Osteoblast (primary cell): ENCODE results near the gene OR2G6. TPM values are rescaled to one million over a fixed set of nuclear protein-coding genes. Genes with fewer than 3 reads are reported as not detected.
"Not testable (repeated sequence)": the region's sequence is repeated elsewhere in the genome, so short reads cannot be mapped to it uniquely, and the experiment has no call there.

Experiments used
- DNase-seq: peaks from one replicate; pipeline ENCODE4 v3.0.0; 2011; ENCODE audit warnings: low spot score, mixed read lengths; ENCODE audit not compliant: insufficient read length; ENCODE audit errors: missing footprints
- H2AFZ ChIP-seq: 2 replicates; pipeline ENCODE4 v1.6.0; 2011; ENCODE audit warnings: mild to moderate bottlenecking, low read length
- H3K27ac ChIP-seq: 2 replicates; pipeline ENCODE4 v1.5.1; 2011; ENCODE audit warnings: mild to moderate bottlenecking, low read depth, low read length, moderate library complexity
- H3K27me3 ChIP-seq: 2 replicates; pipeline ENCODE4 v1.6.0; 2012; ENCODE audit warnings: mild to moderate bottlenecking, control low read depth, inconsistent platforms, low read length, moderate library complexity; ENCODE audit not compliant: insufficient read depth
- H3K36me3 ChIP-seq: 2 replicates; pipeline ENCODE4 v1.5.1; 2011; ENCODE audit warnings: mild to moderate bottlenecking, low read length, control low read depth, moderate library complexity; ENCODE audit not compliant: insufficient read depth
- H3K4me1 ChIP-seq: 2 replicates; pipeline ENCODE4 v1.5.1; 2011; ENCODE audit warnings: mild to moderate bottlenecking, low read length, control low read depth, moderate library complexity; ENCODE audit not compliant: insufficient read depth
- H3K4me2 ChIP-seq: 2 replicates; pipeline ENCODE4 v1.6.0; 2011; ENCODE audit warnings: mild to moderate bottlenecking, low read length; ENCODE audit not compliant: insufficient read depth
- H3K4me3 ChIP-seq: fragments of 200-600 bp; sonication (generic); 3 replicates; pipeline ENCODE4 v1.5.1; 2012; ENCODE audit warnings: mild to moderate bottlenecking, low read length, inconsistent platforms; ENCODE audit not compliant: insufficient read depth
- H3K79me2 ChIP-seq: 2 replicates; pipeline ENCODE4 v1.6.0; 2012; ENCODE audit warnings: mild to moderate bottlenecking, low read length, control low read depth, inconsistent platforms; ENCODE audit not compliant: insufficient read depth
- H3K9me3 ChIP-seq: 2 replicates; pipeline ENCODE4 v1.5.1; 2011; ENCODE audit warnings: low read depth, low read length, control low read depth
- H4K20me1 ChIP-seq: 2 replicates; pipeline ENCODE4 v1.6.0; 2012; ENCODE audit warnings: mild to moderate bottlenecking, low read length, control low read depth; ENCODE audit not compliant: insufficient read depth
- CTCF ChIP-seq: IDR thresholded peaks from 2 replicates; pipeline ENCODE4 v1.5.1; 2011; ENCODE audit warnings: mild to moderate bottlenecking, low read depth, low read length, moderate library complexity; ENCODE audit errors: extremely low read depth
- total RNA-seq: library from RNA; depleted of rRNA; stranded (reverse); fragments of >200 nt; gene quantifications from 2 replicates; pipeline ENCODE4 v1.2.3, GENCODE V29; 2012

OR2G6 gene
- not detected in 2 replicates for total RNA-seq

GRCh38 chr1:248507773-248508172, at the start of gene OR2G6:
TSS of gene OR2G6 (plus strand) at chr1:248508073. CDS start at chr1:248521647, 13,574 bp downstream.
- H3K4me3 ChIP-seq, DNase-seq, H3K4me2 ChIP-seq: not testable (repeated sequence)

GRCh38 chr1:248459117-248459516, 48.8 kb upstream of the OR2G6 start:
- not testable (repeated sequence) for DNase-seq, H3K4me2 ChIP-seq, H3K4me1 ChIP-seq, H3K36me3 ChIP-seq, H3K27me3 ChIP-seq, H3K4me3 ChIP-seq, H3K9me3 ChIP-seq, H3K79me2 ChIP-seq, H3K27ac ChIP-seq, H4K20me1 ChIP-seq, H2AFZ ChIP-seq

More at GRCh38 chr1:248507773-248508172, at the start of gene OR2G6:
- not testable (repeated sequence) for H3K79me2 ChIP-seq, H4K20me1 ChIP-seq, H2AFZ ChIP-seq, H3K4me1 ChIP-seq, H3K27me3 ChIP-seq, H3K27ac ChIP-seq, H3K36me3 ChIP-seq, H3K9me3 ChIP-seq

- no peak overlapping the region for H3K4me3 ChIP-seq
- no peaks in the 10 kb centered on the region for H3K79me2 ChIP-seq
- no peak overlapping the region for H3K4me2 ChIP-seq
- no peak overlapping the region for H3K27ac ChIP-seq
- DNase-seq, result no peak
- no peaks in the 10 kb centered on the region for H3K27me3 ChIP-seq
- H2AFZ ChIP-seq, result no peak overlapping the region
- H3K4me1 ChIP-seq, result no peaks in the 10 kb centered on the region
- no peaks in the 10 kb centered on the region for H4K20me1 ChIP-seq
- no peaks in the 10 kb centered on the region for H3K9me3 ChIP-seq
- H3K36me3 ChIP-seq, result no peaks in the 10 kb centered on the region
- TF ChIP-seq CTCF, result no peak
Measured at GRCh38 chr1:248471154-248471553, 36.7 kb upstream of the OR2G6 start.

DNA sequence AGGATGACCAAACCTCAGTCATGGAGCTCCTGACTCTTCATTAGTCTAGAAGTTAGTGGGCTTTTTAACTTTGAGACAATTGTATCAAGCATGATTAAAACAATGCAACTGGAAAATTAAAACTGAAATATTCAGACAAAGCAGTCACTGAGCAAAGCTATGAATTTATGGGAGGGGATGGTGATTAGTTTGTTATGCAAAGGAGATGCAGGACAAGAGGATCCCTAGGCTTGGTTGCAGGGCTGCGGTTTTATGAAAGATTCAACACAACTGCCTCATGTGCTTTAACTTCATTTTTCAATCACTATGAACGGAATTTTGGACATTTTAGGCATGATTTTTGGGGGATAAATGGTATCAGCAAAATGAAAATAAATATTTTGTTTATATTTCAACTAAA, 35.8 kb upstream of the OR2G6 start:
- H3K27ac ChIP-seq, H3K79me2 ChIP-seq, H3K4me1 ChIP-seq, H3K36me3 ChIP-seq, H2AFZ ChIP-seq, H4K20me1 ChIP-seq, H3K4me2 ChIP-seq, H3K27me3 ChIP-seq, H3K9me3 ChIP-seq, DNase-seq, H3K4me3 ChIP-seq: not testable (repeated sequence)

GRCh38 chr1:248473051-248473450, 34.8 kb upstream of the OR2G6 start, which contains the start of gene OR2T3:
TSS of gene OR2T3 (plus strand) at chr1:248473351. CDS start at chr1:248473351, 0 bp downstream.
- DNase-seq, H3K4me1 ChIP-seq, H3K4me2 ChIP-seq, H3K4me3 ChIP-seq, H3K36me3 ChIP-seq, H3K27me3 ChIP-seq, H3K9me3 ChIP-seq, H4K20me1 ChIP-seq, H2AFZ ChIP-seq, H3K27ac ChIP-seq, H3K79me2 ChIP-seq: not testable (repeated sequence)

DNA sequence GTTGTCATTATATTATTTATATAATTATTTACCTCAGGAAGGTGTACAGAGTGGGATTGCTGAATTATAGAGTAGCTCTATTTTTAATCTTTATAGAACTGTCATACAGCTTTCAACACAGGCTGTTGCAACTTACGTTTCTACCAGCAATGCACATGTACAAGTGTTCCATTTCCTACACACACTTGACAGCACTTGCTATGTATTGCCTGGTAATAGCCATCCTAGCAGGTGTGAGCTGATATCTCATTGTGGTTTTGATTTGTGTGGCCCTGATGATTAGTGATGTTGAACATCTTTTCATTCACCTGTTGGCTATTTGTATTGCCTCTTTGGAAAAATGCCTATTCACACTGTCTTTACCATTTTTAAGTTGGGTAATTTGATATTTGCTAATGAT, 32.2 kb upstream of the OR2G6 start:
- not testable (repeated sequence) for H3K9me3 ChIP-seq, DNase-seq, H3K4me3 ChIP-seq, H3K27me3 ChIP-seq, H3K27ac ChIP-seq, H3K36me3 ChIP-seq, H3K79me2 ChIP-seq, H3K4me2 ChIP-seq, H2AFZ ChIP-seq, H3K4me1 ChIP-seq, H4K20me1 ChIP-seq

GRCh38 chr1:248481686-248482579, 25.9 kb upstream of the OR2G6 start:
- H3K79me2 ChIP-seq, H3K27ac ChIP-seq, DNase-seq, H2AFZ ChIP-seq, H4K20me1 ChIP-seq, H3K27me3 ChIP-seq, H3K4me2 ChIP-seq, H3K36me3 ChIP-seq, H3K9me3 ChIP-seq, H3K4me3 ChIP-seq, H3K4me1 ChIP-seq: not testable (repeated sequence)

DNA sequence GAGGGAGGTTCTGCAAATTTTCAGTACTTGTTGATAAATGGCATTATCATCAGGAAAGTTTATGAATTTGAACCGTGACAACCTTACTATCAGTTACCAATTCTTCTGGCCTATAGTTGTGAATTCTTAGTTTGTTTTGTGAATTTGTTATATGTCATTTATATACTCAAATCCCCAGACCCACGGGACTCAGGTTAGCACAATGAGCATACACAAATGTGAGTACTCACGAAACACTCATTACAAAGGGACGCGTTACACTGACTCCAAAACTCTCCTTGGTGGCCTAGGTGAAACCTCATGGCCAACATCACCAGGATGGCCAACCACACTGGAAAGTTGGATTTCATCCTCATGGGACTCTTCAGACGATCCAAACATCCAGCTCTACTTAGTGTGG, 19.6 kb upstream of the OR2G6 start, which contains the start of gene OR2T5:
TSS of gene OR2T5 (plus strand) at position 301 of the 400 bp plus-strand sequence. CDS start at position 301, 0 bp downstream.
- H3K4me3 ChIP-seq, H3K27me3 ChIP-seq, H4K20me1 ChIP-seq, H3K9me3 ChIP-seq, DNase-seq, H2AFZ ChIP-seq, H3K4me2 ChIP-seq, H3K79me2 ChIP-seq, H3K27ac ChIP-seq, H3K36me3 ChIP-seq, H3K4me1 ChIP-seq: not testable (repeated sequence)
